ENCODE data around the gene TRIO.

DNA sequence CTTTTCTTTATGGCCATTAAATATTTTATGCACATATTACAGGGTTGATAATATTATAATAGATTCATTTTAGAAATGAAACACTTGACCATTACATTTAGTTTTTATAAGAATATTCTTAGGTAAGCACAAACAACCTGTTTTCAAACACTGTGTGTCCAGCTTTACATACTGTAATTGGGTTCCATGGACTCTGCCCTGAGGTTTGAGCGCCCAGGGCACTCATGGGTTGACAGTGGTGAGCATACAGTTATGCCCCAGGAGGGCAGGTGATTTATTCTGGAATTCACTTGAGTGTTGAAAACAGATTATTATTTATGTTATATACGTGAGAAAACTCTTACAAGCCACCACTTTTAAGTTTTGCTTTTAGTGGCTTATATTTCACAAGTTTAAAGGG lies 33.7 kb downstream of the TRIO start:
- TF ChIP-seq SIN3A (IDR thresholded peaks at IDR 0.05; ENCODE audit: borderline replicate concordance, insufficient read depth, low read length) = no peak
- no peak for TF ChIP-seq REST (IDR thresholded peaks at IDR 0.05; ENCODE audit: insufficient read depth in 1 of 2, low read depth in 2 of 2, low read length in 2 of 2)
- no peak for TF ChIP-seq POLR2AphosphoS5 (IDR thresholded peaks at IDR 0.05; ENCODE audit: low read depth, low read length)

All from PFSK-1 (cell line).